MG63 (cell line): ENCODE measurements around the gene CELF2. TPM values are rescaled to one million over a fixed set of nuclear protein-coding genes. Genes with fewer than 3 reads are reported as not detected.
"Not testable (repeated sequence)": the region's sequence is repeated elsewhere in the genome, so short reads cannot be mapped to it uniquely, and the experiment has no call there.

Experiments used
- DNase-seq: peaks from one replicate; pipeline ENCODE4 v3.0.0-alpha.2; 2020
- H3K27me3 ChIP-seq: fragments of 250-450 bp; sonication (Bioruptor Pico); 2 replicates; pipeline ENCODE4 v1.5.1; 2020; ENCODE audit warnings: mild to moderate bottlenecking, moderate library complexity
- H3K36me3 ChIP-seq: fragments of 250-450 bp; sonication (Bioruptor Pico); 2 replicates; pipeline ENCODE4 v1.5.1; 2020; ENCODE audit warnings: mild to moderate bottlenecking, moderate library complexity
- H3K4me3 ChIP-seq: fragments of 250-450 bp; sonication (Bioruptor Pico); 2 replicates; pipeline ENCODE4 v1.5.1; 2020; ENCODE audit warnings: mild to moderate bottlenecking, moderate library complexity
- H3K9me3 ChIP-seq: fragments of 250-450 bp; sonication (Bioruptor Pico); 2 replicates; pipeline ENCODE4 v1.5.1; 2020; ENCODE audit warnings: mild to moderate bottlenecking, moderate library complexity
- total RNA-seq: library from RNA; depleted of rRNA; stranded (reverse); fragments of >200 nt; shearing (Covaris generic); gene quantifications from 2 replicates; pipeline ENCODE4 v1.2.3, GENCODE V29; 2014; ENCODE audit warnings: low replicate concordance

CELF2 gene
- total RNA-seq, 1 experiment from 2014 or later: 1.5 TPM

DNA sequence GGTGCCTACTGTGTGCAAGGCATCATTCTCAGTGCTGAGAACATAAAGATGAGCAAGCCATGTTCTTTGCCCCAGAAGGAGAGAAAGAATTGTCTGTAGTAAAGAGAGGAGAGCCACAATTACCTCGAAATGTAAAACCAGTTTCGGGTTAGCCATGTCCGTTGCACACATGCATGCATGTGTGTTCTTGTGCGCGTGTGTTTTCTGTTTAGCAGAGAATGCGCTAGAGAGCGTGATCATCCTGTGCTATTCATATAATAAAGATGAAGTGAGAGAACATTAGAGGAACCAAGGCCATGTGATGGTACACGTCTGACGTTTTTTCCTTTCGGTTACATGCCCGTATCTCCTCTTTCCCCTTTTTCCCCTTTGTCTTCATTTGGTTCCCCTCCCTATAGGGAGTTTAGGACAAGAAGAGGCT, 158.2 kb downstream of the CELF2 start:
- Histone ChIP-seq H3K36me3 (no peaks in the 10 kb centered on the region), H3K4me3 (no peak overlapping the region), H3K27me3 (no peaks in the 10 kb centered on the region), H3K9me3 (no peaks in the 10 kb centered on the region)
- no peak for DNase-seq

DNA sequence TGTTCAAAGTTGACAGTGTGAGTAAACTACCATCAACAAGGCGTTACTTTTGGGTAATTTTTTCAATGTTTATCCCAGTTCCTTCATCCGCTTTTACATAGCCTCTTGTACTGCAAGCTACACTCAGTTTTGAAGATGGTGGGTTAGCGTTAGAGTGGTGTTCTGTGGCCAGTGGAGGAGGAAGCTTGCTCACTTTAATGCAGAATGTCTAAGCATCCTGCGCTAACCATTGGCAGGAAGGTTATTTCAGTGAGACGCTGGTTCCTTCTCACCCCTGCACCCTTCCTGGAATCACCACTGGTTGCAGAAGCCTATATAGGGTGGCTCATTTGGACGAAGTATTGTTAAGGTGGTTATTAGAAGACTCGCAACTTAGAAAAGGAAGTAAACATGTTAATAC, 159.1 kb downstream of the CELF2 start:
- H3K27me3 ChIP-seq: no peaks in the 10 kb centered on the region
- no peaks in the 10 kb centered on the region for H3K36me3 ChIP-seq
- no peak for DNase-seq
- H3K9me3 ChIP-seq: no peaks in the 10 kb centered on the region
- no peak overlapping the region for H3K4me3 ChIP-seq

DNA sequence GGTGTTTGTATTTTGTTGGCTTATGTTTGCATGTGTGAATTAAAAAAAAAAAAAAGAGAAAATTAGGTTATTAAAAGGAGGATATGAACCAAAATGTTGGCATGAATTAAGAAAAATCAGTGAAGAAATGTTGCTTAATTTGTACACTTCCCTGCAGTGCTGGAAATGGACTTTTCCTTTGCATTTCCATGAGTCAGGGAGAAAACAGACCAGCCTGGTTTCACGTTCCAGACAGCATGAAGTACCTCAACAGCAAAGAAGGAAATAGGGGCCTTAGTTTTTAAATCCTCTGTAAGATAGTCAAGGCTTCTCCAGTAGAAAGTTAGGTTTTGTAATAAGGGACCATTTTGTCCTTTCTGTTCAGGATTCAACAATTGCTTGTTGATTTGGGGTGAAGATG, 159.7 kb downstream of the CELF2 start:
- Histone ChIP-seq H3K4me3 (no peak overlapping the region), H3K27me3 (no peaks in the 10 kb centered on the region), H3K36me3 (no peaks in the 10 kb centered on the region), H3K9me3 (no peaks in the 10 kb centered on the region)
- DNase-seq: no peak

DNA sequence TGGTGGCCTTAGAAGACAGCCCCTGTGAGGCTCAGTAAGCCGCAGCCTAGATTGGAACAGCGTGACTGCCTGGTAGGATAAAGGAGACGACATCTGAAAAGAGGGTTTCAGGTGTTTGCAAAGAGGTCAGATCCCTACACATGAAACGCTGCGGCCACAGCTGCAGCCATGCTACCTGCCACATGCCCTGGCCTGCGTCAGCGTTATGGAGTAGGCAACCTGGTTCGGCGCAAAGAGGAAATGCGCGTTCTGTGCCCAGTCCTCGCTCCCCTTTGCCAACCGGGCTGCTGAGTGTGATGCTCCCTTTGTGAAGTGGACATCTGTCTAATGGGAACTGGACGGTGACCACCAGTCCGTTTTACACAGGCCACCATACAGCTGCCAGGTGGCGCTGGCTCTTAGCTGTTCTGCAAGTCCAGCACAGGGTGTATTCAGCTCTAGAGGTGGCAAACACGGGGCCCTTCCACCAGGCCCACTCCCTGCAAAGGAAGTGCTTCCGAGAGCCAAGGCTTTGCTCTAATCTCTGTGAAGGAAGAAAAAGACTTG, 160.3 kb downstream of the CELF2 start:
- no peak for DNase-seq
- Histone ChIP-seq H3K36me3 (no peaks in the 10 kb centered on the region), H3K4me3 (no peak overlapping the region), H3K9me3 (no peaks in the 10 kb centered on the region), H3K27me3 (no peaks in the 10 kb centered on the region)

DNA sequence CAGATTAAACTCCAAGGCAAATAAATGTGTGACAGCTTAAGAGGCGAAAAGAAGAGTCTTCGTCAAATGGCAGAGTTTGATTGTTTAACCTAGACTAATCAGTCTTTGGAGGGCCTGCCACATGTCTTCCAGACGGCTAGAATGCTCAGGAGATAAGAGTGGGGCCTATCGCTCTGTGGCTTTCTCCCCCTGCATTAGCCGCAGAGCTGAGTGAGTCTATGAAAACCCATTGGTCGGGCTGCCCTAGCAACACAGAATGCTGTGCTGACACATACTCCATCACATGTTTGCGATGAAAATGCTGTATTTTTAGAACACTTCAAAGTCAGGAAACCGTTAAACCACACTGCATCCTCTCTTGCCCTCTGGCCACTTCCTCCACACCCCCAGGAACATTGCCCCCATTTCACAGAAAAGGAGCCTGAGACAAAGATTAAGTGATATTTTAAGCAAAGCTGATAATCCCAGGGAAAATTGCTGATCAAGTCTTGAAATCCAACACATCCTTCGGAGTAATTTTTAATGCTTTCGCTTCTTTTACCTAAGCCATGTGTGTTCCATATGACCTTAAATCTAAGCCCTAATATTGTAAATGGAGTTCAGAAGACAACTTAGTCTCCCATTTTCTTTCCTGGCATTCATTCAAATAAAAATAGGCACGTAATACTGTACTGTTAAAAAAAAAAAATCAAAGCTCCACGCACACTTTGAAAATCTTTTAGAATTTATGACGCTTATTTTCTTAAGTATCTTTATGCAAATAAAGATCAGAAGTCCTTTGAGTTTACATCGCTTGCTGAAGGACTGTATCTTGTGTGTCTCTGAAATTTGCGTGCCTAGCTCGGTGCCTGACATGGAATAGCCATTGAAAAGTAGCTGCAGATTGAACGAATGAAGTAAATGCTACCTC, 161.2 kb downstream of the CELF2 start:
- Histone ChIP-seq H3K9me3 (no peaks in the 10 kb centered on the region), H3K27me3 (no peaks in the 10 kb centered on the region), H3K4me3 (no peak overlapping the region), H3K36me3 (no peaks in the 10 kb centered on the region)
- no peak for DNase-seq

DNA sequence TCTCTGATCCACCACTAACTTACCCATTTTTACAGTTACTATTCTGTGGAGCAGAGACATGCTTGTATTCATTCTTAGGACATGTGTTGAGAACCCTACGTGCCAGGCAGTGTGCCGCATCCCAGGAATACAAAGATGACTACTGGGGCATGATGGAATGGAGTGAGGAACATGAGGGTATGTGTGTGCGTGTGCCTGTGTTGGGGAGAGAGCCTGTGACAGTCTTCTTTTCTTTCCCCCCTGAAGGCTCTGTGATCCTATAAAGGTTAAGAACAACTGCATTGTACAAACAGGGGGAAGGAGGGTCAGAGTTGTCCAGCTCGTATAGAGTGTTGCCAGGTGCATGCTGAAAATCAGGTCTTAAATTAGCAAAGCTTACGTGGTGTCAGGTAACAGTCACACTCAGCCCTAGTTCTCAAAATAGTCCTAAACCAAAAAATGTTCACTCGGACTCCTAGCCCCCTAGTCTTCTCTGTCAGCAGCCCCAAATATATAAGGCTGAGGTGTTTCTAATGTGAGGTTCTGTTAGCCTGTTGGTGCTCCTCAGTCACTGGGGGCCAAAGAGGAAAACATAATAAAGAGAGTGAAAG, 161.9 kb downstream of the CELF2 start:
- Histone ChIP-seq H3K4me3 (no peak overlapping the region), H3K27me3 (no peaks in the 10 kb centered on the region)
- no peak for DNase-seq

DNA sequence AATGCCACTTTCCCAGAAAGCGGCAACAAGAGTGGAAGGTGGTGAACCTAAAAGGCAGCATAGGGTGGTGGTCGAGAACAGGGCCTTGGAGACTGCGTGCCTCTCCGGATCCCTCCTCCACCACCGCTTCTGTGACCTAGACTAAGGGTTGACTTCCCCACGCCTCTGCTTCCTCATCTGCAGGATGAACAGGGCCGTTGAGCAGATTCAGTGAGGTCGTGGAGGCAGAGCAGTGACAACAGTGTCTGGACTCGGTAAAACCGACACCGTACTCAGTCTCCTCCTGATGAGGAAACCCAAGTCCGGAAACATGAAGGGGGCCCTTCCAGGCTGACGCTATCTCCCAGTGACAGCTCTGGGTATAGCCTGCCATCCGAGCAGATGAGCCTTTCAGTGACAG, 162.6 kb downstream of the CELF2 start:
- no peaks in the 10 kb centered on the region for H3K36me3 ChIP-seq
- DNase-seq: no peak
- H3K27me3 ChIP-seq: no peaks in the 10 kb centered on the region

More for the DNA sequence above, 161.9 kb downstream of the CELF2 start:
- Histone ChIP-seq H3K9me3 (no peaks in the 10 kb centered on the region), H3K36me3 (no peaks in the 10 kb centered on the region)

DNA sequence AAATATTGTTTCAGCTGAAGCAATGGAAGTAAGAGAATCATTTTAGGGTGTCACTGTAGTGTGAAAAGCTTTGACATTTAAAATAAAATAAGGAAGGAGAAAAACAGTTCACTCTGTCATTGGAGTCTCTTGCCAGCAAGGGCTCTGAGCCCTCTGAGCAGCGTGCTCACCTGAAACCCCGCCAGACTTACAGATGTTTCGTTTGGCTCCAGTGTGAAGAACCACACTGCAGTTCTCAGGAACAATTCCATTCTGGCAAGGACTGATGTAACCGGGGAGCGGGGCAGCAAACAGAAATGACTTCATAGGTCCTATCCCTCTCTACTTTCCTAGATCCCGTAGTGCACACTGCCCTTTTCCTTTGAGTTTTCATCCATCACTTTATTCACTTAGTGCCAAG, 164.3 kb downstream of the CELF2 start:
- H3K9me3 ChIP-seq: no peaks in the 10 kb centered on the region; the same call in 1 of the 2 replicates
- no peaks in the 10 kb centered on the region for H3K27me3 ChIP-seq
- H3K36me3 ChIP-seq: no peaks in the 10 kb centered on the region
- no peak overlapping the region for H3K4me3 ChIP-seq
- DNase-seq: peak; percentile 65

More for the DNA sequence above, 162.6 kb downstream of the CELF2 start:
- H3K4me3 ChIP-seq: no peak overlapping the region
- no peaks in the 10 kb centered on the region; the same call in 1 of the 2 replicates for H3K9me3 ChIP-seq

DNA sequence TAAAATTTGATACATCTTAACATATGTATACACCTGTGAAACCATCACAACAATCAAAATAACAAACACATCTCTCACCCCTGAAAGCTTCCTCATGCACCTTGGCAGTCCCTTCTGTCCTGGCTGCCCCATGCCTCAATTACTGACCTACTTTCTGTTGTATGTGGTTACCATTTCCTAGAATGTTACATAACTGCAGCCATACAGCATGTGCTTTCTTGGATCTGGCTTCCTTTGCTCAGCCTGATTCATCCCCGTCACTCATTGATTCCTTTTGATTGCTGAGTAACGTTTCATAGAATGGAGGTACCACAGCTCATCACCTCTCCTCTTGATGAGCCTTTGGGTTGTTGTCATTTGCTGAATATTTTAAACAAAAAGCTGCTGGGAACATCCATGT, 165.3 kb downstream of the CELF2 start:
- DNase-seq: no peak
- Histone ChIP-seq H3K4me3 (no peak overlapping the region), H3K9me3 (no peaks in the 10 kb centered on the region; the same call in 1 of the 2 replicates), H3K36me3 (no peaks in the 10 kb centered on the region), H3K27me3 (no peaks in the 10 kb centered on the region)

DNA sequence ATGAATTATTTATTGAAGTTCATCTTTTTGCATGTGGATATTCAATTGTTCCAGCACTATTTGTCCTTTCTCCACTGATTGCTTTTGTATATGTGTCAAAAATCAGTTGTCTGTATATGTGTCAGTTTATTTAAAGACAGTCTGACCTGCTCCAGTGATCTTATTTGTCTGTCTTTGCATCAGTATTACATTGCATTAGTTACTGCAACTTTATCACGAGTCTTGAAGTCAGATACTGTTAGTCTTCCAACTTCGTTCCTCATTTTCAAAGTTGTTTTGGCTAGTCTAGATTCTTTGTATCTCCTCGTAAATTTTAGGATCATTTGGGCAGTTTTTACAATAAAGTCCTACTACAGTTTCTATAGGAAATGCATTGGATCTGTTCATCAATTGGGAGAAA, 166.4 kb downstream of the CELF2 start:
- no peak overlapping the region for H3K4me3 ChIP-seq
- no peak for DNase-seq
- H3K36me3 ChIP-seq: no peaks in the 10 kb centered on the region
- no peaks in the 10 kb centered on the region for H3K27me3 ChIP-seq
- no peaks in the 10 kb centered on the region; the same call in 1 of the 2 replicates for H3K9me3 ChIP-seq

DNA sequence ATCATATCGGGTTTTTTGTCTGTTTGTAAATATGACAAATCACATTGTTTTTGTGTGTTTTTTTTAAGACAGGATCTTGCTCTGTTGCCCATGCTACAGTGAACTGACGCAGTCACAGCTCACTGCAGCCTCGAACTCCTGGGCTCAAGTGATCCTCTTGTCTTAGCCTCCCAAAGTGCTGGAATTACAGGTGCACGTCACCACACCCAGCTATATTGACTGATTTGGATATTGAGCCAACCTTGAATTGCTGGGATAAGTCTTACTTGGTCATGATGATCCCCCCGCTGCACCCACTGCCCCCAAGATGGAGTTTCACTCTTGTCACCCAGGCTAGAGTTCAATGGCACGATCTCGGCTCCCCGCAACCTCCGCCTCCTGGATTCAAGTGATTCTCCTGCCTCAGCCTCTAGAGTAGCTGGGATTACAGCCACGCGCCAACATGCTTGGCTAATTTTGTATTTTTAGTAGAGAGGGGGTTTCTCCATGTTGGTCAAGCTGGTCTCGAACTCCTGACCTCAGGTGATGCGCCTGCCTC, 167.5 kb downstream of the CELF2 start:
- not testable (repeated sequence) for H3K4me3 ChIP-seq, H3K36me3 ChIP-seq, H3K9me3 ChIP-seq, DNase-seq, H3K27me3 ChIP-seq

DNA sequence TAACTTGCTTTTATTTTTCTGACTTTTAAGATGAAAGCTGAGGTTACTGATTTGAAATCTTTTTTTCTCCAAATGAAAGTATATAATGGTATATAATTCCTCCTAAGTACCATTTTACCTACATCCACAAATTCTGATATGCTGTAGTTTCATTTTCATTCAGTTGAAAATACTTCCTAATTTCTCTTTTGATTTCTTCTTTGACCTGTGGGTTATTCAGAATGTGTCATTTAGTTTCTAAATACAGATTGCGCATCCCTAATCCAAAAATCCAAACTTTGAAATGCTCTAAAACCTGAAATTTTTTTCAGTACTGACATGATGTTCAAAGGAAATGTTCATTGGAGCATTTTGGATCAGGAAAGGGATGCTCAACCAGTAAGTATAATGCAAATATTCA, 168.7 kb downstream of the CELF2 start:
- no peaks in the 10 kb centered on the region for H3K36me3 ChIP-seq
- no peaks in the 10 kb centered on the region; the same call in 1 of the 2 replicates for H3K9me3 ChIP-seq
- DNase-seq: no peak
- H3K4me3 ChIP-seq: no peak overlapping the region
- no peaks in the 10 kb centered on the region; the same call in 1 of the 2 replicates for H3K27me3 ChIP-seq

DNA sequence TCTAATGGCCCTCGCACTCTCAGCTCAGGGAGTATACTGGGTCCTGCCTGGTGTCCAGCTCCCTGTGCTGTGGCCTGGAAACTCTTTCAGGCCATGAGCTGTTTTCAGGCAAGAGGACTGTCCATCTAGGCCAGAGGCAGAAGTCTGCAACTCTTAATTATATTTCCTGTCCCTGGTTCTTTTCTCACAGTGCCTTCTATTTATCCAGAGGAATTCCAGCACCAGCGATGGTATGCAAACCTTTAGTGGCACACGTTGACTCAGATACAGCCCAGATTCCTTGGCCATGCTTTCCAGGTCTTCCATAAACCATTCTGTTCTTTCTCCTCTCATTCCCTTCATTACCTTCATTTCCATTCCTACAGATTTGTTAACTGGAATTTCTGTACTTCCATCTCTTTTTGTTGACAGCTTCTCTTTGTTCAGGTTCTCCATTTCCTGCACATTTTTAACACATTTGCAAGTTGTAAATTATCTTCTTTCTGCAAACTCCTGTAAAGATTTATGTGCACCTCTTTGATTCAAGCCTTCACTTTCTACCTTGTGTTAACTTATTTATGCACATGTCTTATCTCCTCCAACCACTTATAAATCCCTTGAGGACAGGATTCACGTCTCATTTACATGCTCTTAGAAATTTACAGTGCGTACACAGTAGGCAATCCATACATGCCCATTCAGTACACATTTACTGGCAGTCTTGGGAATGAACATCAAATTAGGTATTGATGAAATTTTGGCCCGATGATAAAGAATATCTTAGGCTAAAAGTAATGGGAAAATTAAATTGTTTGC, 172.1 kb downstream of the CELF2 start:
- Histone ChIP-seq H3K27me3 (no peaks in the 10 kb centered on the region; the same call in 1 of the 2 replicates), H3K4me3 (no peak overlapping the region), H3K36me3 (no peaks in the 10 kb centered on the region), H3K9me3 (no peaks in the 10 kb centered on the region; the same call in 1 of the 2 replicates)
- DNase-seq: no peak

DNA sequence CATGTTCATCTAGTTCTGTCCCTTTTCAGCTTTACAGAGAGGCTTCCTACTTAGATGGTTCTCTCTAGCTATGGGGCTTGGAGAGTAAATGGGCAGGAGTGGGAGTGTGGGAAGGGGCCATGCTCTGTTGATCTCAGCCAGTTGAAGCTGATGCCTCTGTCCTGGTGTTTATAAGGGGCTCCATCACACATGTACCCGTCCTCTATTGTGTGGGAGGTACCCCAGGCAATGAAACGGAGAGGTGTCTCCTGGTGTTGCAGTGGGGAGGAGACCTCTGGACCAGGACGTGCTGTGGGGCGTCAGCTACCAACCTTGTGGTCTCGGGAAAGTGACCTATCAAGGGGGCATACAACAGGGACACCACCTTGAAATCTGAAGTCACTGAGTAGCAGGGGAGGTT, 173.5 kb downstream of the CELF2 start:
- DNase-seq: no peak
- Histone ChIP-seq H3K9me3 (no peaks in the 10 kb centered on the region), H3K36me3 (no peaks in the 10 kb centered on the region), H3K4me3 (no peak overlapping the region), H3K27me3 (no peaks in the 10 kb centered on the region; the same call in 1 of the 2 replicates)

DNA sequence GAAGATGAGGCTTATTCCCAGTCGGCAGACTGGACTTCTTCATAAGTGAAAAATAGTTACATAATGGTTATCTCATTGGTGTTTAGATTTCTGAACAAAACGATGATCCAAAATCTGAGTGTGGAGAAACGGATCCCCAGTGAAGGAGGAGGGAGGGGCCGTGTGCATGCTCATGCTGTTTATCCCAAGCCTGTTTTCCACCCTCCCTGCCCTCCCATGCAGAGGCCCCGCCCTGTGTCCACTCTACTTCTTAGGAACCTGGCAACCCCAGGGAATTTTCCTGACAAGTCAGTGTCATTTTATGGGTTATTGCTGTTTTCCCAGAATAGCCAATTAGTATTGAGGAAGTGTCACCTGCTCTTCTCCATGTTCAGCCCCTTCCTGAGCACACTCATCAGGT, 174.0 kb downstream of the CELF2 start:
- DNase-seq: no peak
- no peaks in the 10 kb centered on the region for H3K36me3 ChIP-seq

DNA sequence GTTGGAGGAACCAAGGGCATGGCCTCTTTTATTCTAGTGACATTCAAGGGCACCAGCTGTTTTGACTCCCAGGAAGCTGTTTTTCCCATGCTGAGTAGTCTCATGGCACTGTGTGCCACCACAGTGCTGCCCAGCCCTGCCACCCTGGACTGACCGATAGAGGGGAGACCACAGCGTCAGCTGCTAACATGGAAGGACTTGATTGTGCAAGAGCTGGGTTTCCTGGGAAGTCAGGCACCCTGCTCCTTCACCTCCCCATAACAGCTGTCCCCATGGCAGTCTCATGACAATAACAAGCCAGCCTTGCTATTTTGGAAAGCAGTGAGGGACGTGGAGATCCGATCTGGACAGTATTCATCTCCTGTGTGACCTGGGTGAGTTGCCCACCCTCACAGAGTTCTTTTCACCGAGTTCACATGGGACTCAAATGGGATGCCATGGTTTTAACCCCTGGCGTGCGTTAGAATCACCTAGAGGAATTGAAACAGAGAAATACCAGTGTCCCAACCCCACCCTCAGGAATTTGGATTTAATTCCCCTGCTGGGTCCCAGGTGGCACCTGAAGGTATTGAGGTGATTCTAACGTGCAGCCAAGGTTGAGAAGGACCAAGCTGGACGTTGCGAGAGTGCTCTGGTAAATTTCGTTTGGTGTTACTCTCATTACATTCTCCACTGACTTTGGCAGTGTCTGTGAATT, 174.8 kb downstream of the CELF2 start:
- H3K4me3 ChIP-seq: no peak overlapping the region
- no peaks in the 10 kb centered on the region for H3K36me3 ChIP-seq
- no peaks in the 10 kb centered on the region; the same call in 1 of the 2 replicates for H3K27me3 ChIP-seq
- H3K9me3 ChIP-seq: no peaks in the 10 kb centered on the region
- no peak for DNase-seq

More for the DNA sequence above, 174.0 kb downstream of the CELF2 start:
- Histone ChIP-seq H3K9me3 (no peaks in the 10 kb centered on the region), H3K27me3 (no peaks in the 10 kb centered on the region; the same call in 1 of the 2 replicates), H3K4me3 (no peak overlapping the region)
